Upper lobe of left lung (tissue), 4 donors: Measurements from ENCODE around the gene CACUL1.

Experiments
- CTCF ChIP-seq, 6 experiments: fragments of 450-650 bp in 4 of 6; fragments of 200-600 bp in 2 of 6; sonication (generic) in 2 of 6; IDR thresholded peaks; one replicate each; pipeline ENCODE4 v1.5.1; 2016 to 2019; ENCODE audit warnings: antibody characterized with exemption in 6 of 6
- EP300 ChIP-seq, 4 donors: sonication (generic); formaldehyde crosslinking; IDR thresholded peaks; one replicate each; pipeline ENCODE4 v1.5.1; 2017; ENCODE audit warnings: antibody characterized with exemption in 4 of 4, control low read depth in 2 of 4
- POLR2A ChIP-seq, 4 donors: fragments of 450-650 bp; IDR thresholded peaks; one replicate each; pipeline ENCODE4 v1.5.1; 2016 to 2017; ENCODE audit warnings: antibody characterized with exemption in 4 of 4, mild to moderate bottlenecking in 2 of 4
- POLR2AphosphoS5 ChIP-seq, 2 donors: sonication (generic); formaldehyde crosslinking; IDR thresholded peaks; one replicate each; pipeline ENCODE4 v1.5.1; 2017; ENCODE audit warnings: antibody characterized with exemption in 2 of 2

- no peak for TF ChIP-seq CTCF (IDR thresholded peaks at IDR 0.05)
- TF ChIP-seq POLR2A (IDR thresholded peaks at IDR 0.05) = no peak
- TF ChIP-seq POLR2AphosphoS5 (IDR thresholded peaks at IDR 0.05) = no peak
- no peak for TF ChIP-seq EP300 (IDR thresholded peaks at IDR 0.05)
These were observed 18.3 kb upstream of the CACUL1 start for GRCh38 chr10:118773041-118773440.
